SH-SY5Y (cell line): ENCODE results near the gene ZMIZ1.

ENCODE experiments used
- GATA2 ChIP-seq: IDR thresholded peaks from 2 replicates; pipeline ENCODE4 v1.6.1; 2011; ENCODE audit warnings: mild to moderate bottlenecking, low read depth, low read length
- GATA3 ChIP-seq: IDR thresholded peaks from 2 replicates; pipeline ENCODE4 v1.6.1; 2011; ENCODE audit warnings: low read depth, mild to moderate bottlenecking, low read length, moderate library complexity

DNA sequence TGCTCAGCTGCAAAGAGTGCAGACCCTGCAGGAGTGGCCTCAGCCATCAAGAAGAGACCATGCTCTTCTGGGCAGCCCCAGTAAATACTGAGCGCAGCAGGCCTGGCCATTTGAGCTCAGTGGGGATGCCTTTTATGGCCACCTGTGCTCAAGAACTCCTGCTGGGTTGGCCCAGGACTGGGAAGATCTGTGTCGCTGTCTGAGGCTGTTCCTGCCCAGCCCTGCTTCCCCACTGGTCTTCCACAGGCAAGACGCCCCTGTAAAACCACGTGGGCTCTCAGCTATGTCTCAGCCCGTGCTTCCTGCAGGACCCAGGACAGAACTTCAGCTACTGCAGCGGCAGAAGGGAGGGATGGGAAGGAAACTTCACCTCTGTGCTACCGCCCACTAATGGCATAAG is 268.0 kb downstream of the ZMIZ1 start:
- TF ChIP-seq GATA2 (no peak), GATA3 (no peak)
